CD14-positive monocyte (primary cell): ENCODE results near the gene MYRFL. TPM values are rescaled to one million over a fixed set of nuclear protein-coding genes. Genes with fewer than 3 reads are reported as not detected.

Source experiments
- DNase-seq, 3 donors: peaks; one replicate each; pipeline ENCODE4 v3.0.0-alpha.2; 2011 to 2022
- H2AFZ ChIP-seq: 2 replicates; pipeline ENCODE4 v1.6.0; 2012; ENCODE audit warnings: mild to moderate bottlenecking, low read depth, low read length, inconsistent platforms; ENCODE audit not compliant: insufficient read depth, poor library complexity, severe bottlenecking
- H3K27ac ChIP-seq, 2 donors: 1 replicate in 1 of 2; 2 replicates in 1 of 2; pipeline ENCODE4 v1.5.1; 2012 to 2013; ENCODE audit warnings: low read length in 2 of 2, control low read depth in 1 of 2, inconsistent platforms in 1 of 2, low read depth in 1 of 2, mild to moderate bottlenecking in 1 of 2
- H3K27me3 ChIP-seq, 2 donors: one replicate each; pipeline versions ENCODE4 v1.6.0 to v1.6.1; 2011 to 2013; ENCODE audit warnings: low read length in 2 of 2; ENCODE audit not compliant: control insufficient read depth in 2 of 2, insufficient read depth in 2 of 2
- H3K36me3 ChIP-seq, 2 donors: replicated peaks in 1 of 2; 1 replicate in 1 of 2; 2 replicates in 1 of 2; pipeline versions ENCODE4 v1.5.1 to v1.6.1; 2012 to 2013; ENCODE audit warnings: low read length in 2 of 2, control low read depth in 1 of 2, inconsistent platforms in 1 of 2, mild to moderate bottlenecking in 1 of 2; ENCODE audit not compliant: insufficient read depth in 2 of 2, control insufficient read depth in 1 of 2
- H3K4me1 ChIP-seq, 2 donors: 1 replicate in 1 of 2; 2 replicates in 1 of 2; pipeline versions ENCODE4 v1.5.1 to v1.6.1; 2012 to 2013; ENCODE audit warnings: low read length in 2 of 2, control low read depth in 1 of 2, inconsistent platforms in 1 of 2, mild to moderate bottlenecking in 1 of 2, moderate library complexity in 1 of 2; ENCODE audit not compliant: insufficient read depth in 2 of 2, control insufficient read depth in 1 of 2
- H3K4me2 ChIP-seq: replicated peaks from 2 replicates; pipeline ENCODE3; 2012; ENCODE audit warnings: low read length, moderate library complexity, mild to moderate bottlenecking; ENCODE audit not compliant: poor library complexity, severe bottlenecking; ENCODE audit errors: extremely low read depth
- H3K4me3 ChIP-seq, 3 experiments: fragments of 200-600 bp in 1 of 3; sonication (generic) in 1 of 3; replicated peaks in 1 of 3; 1 replicate in 2 of 3; 2 replicates in 1 of 3; pipeline ENCODE4 v1.5.1; 2011 to 2013; ENCODE audit warnings: low read length in 3 of 3, mild to moderate bottlenecking in 3 of 3, control low read depth in 2 of 3, low read depth in 2 of 3, inconsistent platforms in 1 of 3, moderate library complexity in 1 of 3
- H3K79me2 ChIP-seq: 2 replicates; pipeline ENCODE4 v1.6.0; 2012; ENCODE audit warnings: mild to moderate bottlenecking, control low read depth, inconsistent platforms, low read length, moderate library complexity; ENCODE audit not compliant: insufficient read depth
- H3K9ac ChIP-seq: 2 replicates; pipeline ENCODE4 v1.6.0; 2017; ENCODE audit warnings: low read length, mild to moderate bottlenecking; ENCODE audit not compliant: insufficient read depth, poor library complexity, severe bottlenecking
- H3K9me3 ChIP-seq, 2 donors: replicated peaks in 1 of 2; 1 replicate in 1 of 2; 2 replicates in 1 of 2; pipeline versions ENCODE4 v1.5.1 to v1.6.1; 2012 to 2013; ENCODE audit warnings: low read length in 2 of 2, control low read depth in 1 of 2; ENCODE audit not compliant: control insufficient read depth in 1 of 2, insufficient read depth in 1 of 2
- H4K20me1 ChIP-seq: 2 replicates; pipeline ENCODE4 v1.6.0; 2012; ENCODE audit warnings: mild to moderate bottlenecking, low read length, control low read depth, moderate library complexity; ENCODE audit not compliant: insufficient read depth
- H3K27ac Mint-ChIP-seq, 7 donors: one replicate each; pipeline ENCODE4 v1.8.0; 2020; ENCODE audit warnings: mild to moderate bottlenecking in 7 of 7, mixed read lengths in 7 of 7, moderate library complexity in 6 of 7, inconsistent platforms in 2 of 7
- H3K27me3 Mint-ChIP-seq, 3 donors: one replicate each; pipeline ENCODE4 v1.8.0; 2021 to 2022; ENCODE audit warnings: low read depth in 3 of 3, mild to moderate bottlenecking in 3 of 3, mixed read lengths in 3 of 3, moderate library complexity in 3 of 3, inconsistent platforms in 1 of 3
- H3K36me3 Mint-ChIP-seq, 2 donors: one replicate each; pipeline ENCODE4 v1.8.0; 2020; ENCODE audit warnings: mixed read lengths in 2 of 2, inconsistent platforms in 1 of 2, mild to moderate bottlenecking in 1 of 2
- H3K4me1 Mint-ChIP-seq: one replicate; pipeline ENCODE4 v1.8.0; 2020; ENCODE audit warnings: mild to moderate bottlenecking, mixed read lengths
- H3K4me3 Mint-ChIP-seq, 2 donors: one replicate each; pipeline ENCODE4 v1.8.0; 2020; ENCODE audit warnings: mild to moderate bottlenecking in 2 of 2, mixed read lengths in 2 of 2, moderate library complexity in 1 of 2
- H3K9me3 Mint-ChIP-seq, 7 donors: one replicate each; pipeline ENCODE4 v1.8.0; 2020 to 2022; ENCODE audit warnings: mixed read lengths in 7 of 7, mild to moderate bottlenecking in 6 of 7, moderate library complexity in 6 of 7, inconsistent platforms in 2 of 7
- CTCF ChIP-seq: fragments of 200-600 bp; IDR thresholded peaks from one replicate; pipeline ENCODE4 v1.8.0; 2022; ENCODE audit warnings: antibody characterized with exemption, mild to moderate bottlenecking
- WGBS: methylation state at CpG from one replicate; pipeline ENCODE4 v1.1.5; 2013; ENCODE audit warnings: missing lambda C conversion rate; ENCODE audit not compliant: insufficient coverage; 5-methylcytosine and 5-hydroxymethylcytosine counted together
- intact Hi-C, 2 donors: fragments of 100-400 bp; cut with micrococcal nuclease; formaldehyde crosslinking; loops; one replicate each; pipeline versions ENCODE4 v1.15.0 to v1.15.1; 2023
- polyA plus RNA-seq, 3 donors: library from polyadenylated mRNA; depleted of rRNA in 1 of 3; unstranded in 2 of 3; stranded (reverse) in 1 of 3; fragments of 300-500 nt in 2 of 3; fragments of >200 nt in 1 of 3; fragmentation: Illumina TruSeq in 2 of 3; gene quantifications; 1 replicate in 2 of 3; 2 replicates in 1 of 3; pipeline ENCODE4 v1.2.3, GENCODE V29; 2012 to 2021

MYRFL gene
- polyA plus RNA-seq, 3 donors, result not detected

GRCh38 chr12:69828897-69829296 lies 3.9 kb downstream of the MYRFL start:
- WGBS, result no CpG with 5 or more reads among the region's 5 CpGs
- no peaks in the 10 kb centered on the region for H3K4me1 Mint-ChIP-seq
- no peaks in the 10 kb centered on the region for H3K4me1 ChIP-seq
- H3K27me3 Mint-ChIP-seq, result peaks cover 3 to 10% (median 6%) of the 10 kb centered on the region in 3 donors
- no peak overlapping the region for H3K27ac Mint-ChIP-seq
- H3K9me3 Mint-ChIP-seq, result peaks cover 0 to 1% (median 0%) of the 10 kb centered on the region in 7 donors
- no peak for DNase-seq
- H3K4me2 ChIP-seq, result no peak overlapping the region
- no peak overlapping the region for H3K9ac ChIP-seq
- TF ChIP-seq CTCF, result no peak
- intact Hi-C loops, result no loop called here
- H3K36me3 ChIP-seq, result no peaks in the 10 kb centered on the region
- no peak overlapping the region for H3K4me3 Mint-ChIP-seq
- no peaks in the 10 kb centered on the region for H3K27me3 ChIP-seq
- no peaks in the 10 kb centered on the region for H4K20me1 ChIP-seq
- no peak overlapping the region for H3K27ac ChIP-seq
- H3K79me2 ChIP-seq, result no peaks in the 10 kb centered on the region
- no peak overlapping the region for H2AFZ ChIP-seq
- H3K9me3 ChIP-seq, result no peaks in the 10 kb centered on the region
- H3K4me3 ChIP-seq, result no peak overlapping the region
- no peaks in the 10 kb centered on the region for H3K36me3 Mint-ChIP-seq

- H3K9me3 ChIP-seq, result no peaks in the 10 kb centered on the region
- intact Hi-C loops, result no loop called here
- H3K4me1 ChIP-seq, result no peaks in the 10 kb centered on the region
- H3K4me2 ChIP-seq, result no peak overlapping the region
- H3K4me3 ChIP-seq, result no peak overlapping the region
- no peak for DNase-seq
- Mint-ChIP-seq H3K4me3 (no peak overlapping the region), H3K27ac (no peak overlapping the region), H3K36me3 (no peaks in the 10 kb centered on the region), H3K9me3 (peaks cover 0 to 1% (median 0%) of the 10 kb centered on the region in 7 donors), H3K4me1 (no peaks in the 10 kb centered on the region), H3K27me3 (peaks cover 0 to 11% (median 8%) of the 10 kb centered on the region in 3 donors)
- no CpG with 5 or more reads among the region's 2 CpGs for WGBS
- no peaks in the 10 kb centered on the region for H4K20me1 ChIP-seq
- H3K27me3 ChIP-seq, result no peaks in the 10 kb centered on the region
- no peak overlapping the region for H2AFZ ChIP-seq
- H3K79me2 ChIP-seq, result no peaks in the 10 kb centered on the region
- H3K27ac ChIP-seq, result no peak overlapping the region
- no peak for TF ChIP-seq CTCF
- H3K36me3 ChIP-seq, result no peaks in the 10 kb centered on the region
- H3K9ac ChIP-seq, result no peak overlapping the region
These were observed 8.7 kb downstream of the MYRFL start for GRCh38 chr12:69833696-69834095.
